Endothelial cell of umbilical vein (primary cell): ENCODE measurements around the gene NCF1. TPM values are rescaled to one million over a fixed set of nuclear protein-coding genes. Genes with fewer than 3 reads are reported as not detected.
"Not testable (repeated sequence)": the region's sequence is repeated elsewhere in the genome, so short reads cannot be mapped to it uniquely, and the experiment has no call there.

Experiments used
- BruUV-seq: library from RNA; stranded (reverse); fragments of 400-500 nt; replicated peaks from 2 replicates; lab custom pipeline; 2021; lab: Mats Ljungman, UMichigan
- CTCF ChIA-PET: fragments of 300-600, 350-600 bp; sonication (Branson Sonifier 250); formaldehyde crosslinking; loops from one replicate; lab custom pipeline; 2021; ENCODE audit warnings: antibody characterized with exemption, inconsistent platforms; lab: Charles Lee
- POLR2A ChIA-PET: fragments of 300-600, 350-600 bp; sonication (Branson Sonifier 250); formaldehyde crosslinking; loops from one replicate; lab custom pipeline; 2021; ENCODE audit warnings: antibody characterized with exemption, inconsistent platforms; lab: Charles Lee
- DNase-seq: peaks from one replicate; pipeline ENCODE4 v3.0.0-alpha.2; 2011; ENCODE audit warnings: low read depth, low spot score
- FAIRE-seq: peaks from 2 replicates; lab custom pipeline; 2011; peaks lifted over from hg19 to GRCh38; lab: Jason Lieb, UNC
- H2AFZ ChIP-seq: 2 replicates; pipeline ENCODE4 v1.6.0; 2012; ENCODE audit warnings: low read depth, low read length, control low read depth, inconsistent platforms
- H3K27ac ChIP-seq: 2 replicates; pipeline ENCODE4 v1.5.1; 2011; ENCODE audit warnings: low read depth, mild to moderate bottlenecking, control low read depth, low read length, moderate library complexity; ENCODE audit not compliant: insufficient read depth
- H3K27me3 ChIP-seq, 2 experiments: 2 replicates each; pipeline versions ENCODE4 v1.6.0 to v1.6.1; 2011; ENCODE audit warnings: low read length in 2 of 2, mixed read lengths in 1 of 2; ENCODE audit not compliant: control insufficient read depth in 2 of 2, insufficient read depth in 2 of 2
- H3K36me3 ChIP-seq, 2 experiments: 2 replicates in 1 of 2; 3 replicates in 1 of 2; pipeline ENCODE4 v1.5.1; 2011; ENCODE audit warnings: low read length in 2 of 2, mild to moderate bottlenecking in 1 of 2, moderate library complexity in 1 of 2; ENCODE audit not compliant: control insufficient read depth in 2 of 2, insufficient read depth in 2 of 2; ENCODE audit errors: extremely low read depth in 1 of 2
- H3K4me1 ChIP-seq: 3 replicates; pipeline ENCODE4 v1.5.1; 2011; ENCODE audit warnings: mild to moderate bottlenecking, low read length; ENCODE audit not compliant: control insufficient read depth, insufficient read depth; ENCODE audit errors: extremely low read depth
- H3K4me2 ChIP-seq: 2 replicates; pipeline ENCODE4 v1.6.1; 2011; ENCODE audit warnings: low read length, control low read depth, mixed read lengths; ENCODE audit not compliant: insufficient read depth
- H3K4me3 ChIP-seq, 3 experiments: fragments of 200-600 bp in 1 of 3; sonication (generic), shearing (Covaris generic) in 1 of 3; replicated peaks in 1 of 3; 2 replicates each; pipeline ENCODE4 v1.5.1; 2011 to 2016; ENCODE audit warnings: control low read depth in 3 of 3, low read length in 3 of 3, mild to moderate bottlenecking in 2 of 3, inconsistent platforms in 1 of 3, low read depth in 1 of 3, moderate library complexity in 1 of 3; ENCODE audit not compliant: insufficient read depth in 1 of 3
- H3K79me2 ChIP-seq: 2 replicates; pipeline ENCODE4 v1.6.0; 2012; ENCODE audit warnings: low read length, inconsistent platforms; ENCODE audit not compliant: control insufficient read depth, insufficient read depth
- H3K9ac ChIP-seq: replicated peaks from 2 replicates; pipeline ENCODE3; 2011; ENCODE audit warnings: low read length, control low read depth; ENCODE audit not compliant: insufficient read depth; ENCODE audit errors: extremely low read depth
- H3K9me1 ChIP-seq: replicated peaks from 3 replicates; pipeline ENCODE4 v1.6.0; 2011; ENCODE audit warnings: mild to moderate bottlenecking, low read length; ENCODE audit not compliant: control insufficient read depth, insufficient read depth; ENCODE audit errors: extremely low read depth
- H3K9me3 ChIP-seq: replicated peaks from 2 replicates; pipeline ENCODE4 v1.5.1; 2012; ENCODE audit warnings: low read length, inconsistent platforms; ENCODE audit not compliant: control insufficient read depth, insufficient read depth
- H4K20me1 ChIP-seq: replicated peaks from 2 replicates; pipeline ENCODE3; 2011; ENCODE audit warnings: mild to moderate bottlenecking, low read length; ENCODE audit not compliant: control insufficient read depth, insufficient read depth; ENCODE audit errors: extremely low read depth
- dilution Hi-C: fragments of 300-500 bp; cut with MboI; formaldehyde crosslinking; loops from one replicate; pipeline ENCODE4 v1.15.0; 2019; ENCODE audit warnings: low sequenced_read_pairs; ENCODE audit not compliant: extremely low pct_ligation_motif_present
- intact Hi-C: fragments of 100-400 bp; cut with micrococcal nuclease; formaldehyde crosslinking; loops from one replicate; pipeline ENCODE4 v1.10.0; 2022
- polyA plus RNA-seq, 4 experiments: library from polyadenylated mRNA; depleted of rRNA in 3 of 4; stranded (reverse) in 3 of 4; unstranded in 1 of 4; fragments of >200 nt; gene quantifications; 2 replicates each; pipeline versions ENCODE4 v1.2.1 to v1.2.3, GENCODE V29; 2011 to 2012; ENCODE audit warnings: missing spikeins in 1 of 4
- total RNA-seq: library from RNA; stranded (reverse); gene quantifications from 2 replicates; pipeline ENCODE4 v1.2.3, GENCODE V29; 2021

NCF1 gene
- total and polyA plus RNA-seq, 2 donors (not counting 3 experiments of a cell fraction or from before 2014, with no cell fraction given): not detected

DNA sequence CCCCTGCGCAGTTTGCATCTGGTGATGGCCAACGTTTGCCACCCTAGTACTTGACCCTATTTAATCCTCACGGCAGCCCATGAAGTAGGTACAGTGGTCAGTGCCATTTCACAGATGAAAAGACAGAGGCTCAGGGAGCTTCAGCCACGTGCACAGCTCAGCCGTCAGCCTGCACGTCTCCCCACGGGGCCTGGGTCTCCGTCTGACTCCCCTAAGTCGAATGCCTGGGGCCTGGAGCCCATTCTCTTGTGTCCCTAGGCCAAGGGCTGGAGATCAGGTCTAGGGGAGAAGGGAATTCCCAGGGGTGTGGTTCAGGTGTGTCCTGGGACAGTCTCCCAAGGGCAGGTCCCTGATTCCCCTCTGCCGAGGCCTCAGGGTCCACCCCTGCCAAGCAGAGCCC lies 6.8 kb upstream of the NCF1 start:
- H3K9ac ChIP-seq, H4K20me1 ChIP-seq, H3K9me1 ChIP-seq, H3K27me3 ChIP-seq, H3K4me1 ChIP-seq, BruUV-seq, FAIRE-seq, H2AFZ ChIP-seq, H3K36me3 ChIP-seq, intact Hi-C loops, H3K4me3 ChIP-seq, H3K4me2 ChIP-seq, dilution Hi-C loops, H3K27ac ChIP-seq, CTCF ChIA-PET, POLR2A ChIA-PET, H3K79me2 ChIP-seq, DNase-seq, H3K9me3 ChIP-seq: not testable (repeated sequence)

DNA sequence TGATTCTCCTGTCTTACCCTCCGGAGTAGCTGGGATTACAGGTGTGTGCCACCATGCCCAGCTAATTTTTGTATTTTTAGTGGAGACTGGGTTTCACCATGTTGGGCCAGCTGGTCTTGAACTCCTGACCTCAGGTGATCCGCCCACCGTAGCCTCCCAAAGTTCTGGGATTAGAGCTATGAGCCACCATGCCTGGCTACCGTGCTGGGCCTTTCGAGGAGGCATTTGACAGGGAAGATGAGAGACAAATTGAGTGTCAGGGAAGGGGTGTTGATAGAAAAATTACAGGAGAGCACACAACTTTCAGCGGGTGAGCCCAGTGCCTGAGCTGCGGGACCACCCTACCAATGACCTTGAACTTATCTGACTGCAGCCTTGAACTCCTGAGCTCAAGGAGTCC lies 3.7 kb upstream of the NCF1 start:
- H3K9ac ChIP-seq, H3K4me2 ChIP-seq, CTCF ChIA-PET, H3K36me3 ChIP-seq, H4K20me1 ChIP-seq, intact Hi-C loops, BruUV-seq, dilution Hi-C loops, H3K4me3 ChIP-seq, H3K9me1 ChIP-seq, H3K27ac ChIP-seq, H3K4me1 ChIP-seq, DNase-seq, H3K79me2 ChIP-seq, FAIRE-seq, POLR2A ChIA-PET, H3K27me3 ChIP-seq, H3K9me3 ChIP-seq, H2AFZ ChIP-seq: not testable (repeated sequence)

DNA sequence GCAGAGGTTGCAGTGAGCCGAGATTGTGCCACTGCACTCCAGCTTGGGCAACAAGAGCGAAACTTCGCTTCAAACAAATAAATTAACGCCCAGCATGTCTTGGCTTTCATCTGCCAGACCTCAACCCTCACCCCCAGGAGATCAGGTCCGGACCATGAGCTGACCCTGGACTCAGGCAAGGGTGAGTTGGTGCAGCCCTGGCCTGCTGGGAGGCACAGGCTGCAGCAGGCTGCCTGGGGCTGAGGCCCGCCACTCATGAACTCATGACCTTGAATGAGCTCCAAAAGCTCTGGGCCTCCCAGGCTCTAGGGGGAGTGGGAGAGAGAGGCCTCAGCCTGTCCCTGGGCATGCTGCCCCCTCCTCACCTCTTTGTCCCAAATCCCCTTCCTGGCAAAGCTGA lies 1.7 kb upstream of the NCF1 start:
- POLR2A ChIA-PET: not testable (repeated sequence)

DNA sequence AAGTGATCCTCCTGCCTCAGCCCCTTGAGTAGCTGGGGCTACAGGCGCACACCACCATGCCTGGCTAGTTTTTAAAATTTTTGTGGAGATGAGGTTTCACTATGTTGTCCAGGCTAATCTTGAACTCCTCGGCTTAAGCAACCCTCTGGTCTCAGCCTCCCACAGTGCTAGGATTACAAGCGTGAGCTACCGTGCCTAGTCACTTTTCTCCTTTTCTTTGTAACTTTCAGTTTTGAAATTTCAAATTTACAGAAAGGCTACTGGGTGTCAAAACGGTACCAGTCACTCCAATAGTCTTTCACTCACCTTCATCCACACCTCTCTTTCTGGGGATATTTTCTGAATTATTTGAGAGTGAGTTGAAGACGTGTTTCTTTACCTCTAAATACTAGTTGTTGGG lies 1.3 kb downstream of the NCF1 start:
- H3K9ac ChIP-seq, dilution Hi-C loops, H3K9me3 ChIP-seq, H3K27ac ChIP-seq, FAIRE-seq, H3K9me1 ChIP-seq, H3K79me2 ChIP-seq, intact Hi-C loops, H2AFZ ChIP-seq, CTCF ChIA-PET, H4K20me1 ChIP-seq, H3K4me2 ChIP-seq, H3K4me3 ChIP-seq, BruUV-seq, H3K4me1 ChIP-seq, H3K36me3 ChIP-seq, DNase-seq, POLR2A ChIA-PET, H3K27me3 ChIP-seq: not testable (repeated sequence)

More for the DNA sequence above, 1.7 kb upstream of the NCF1 start:
- H3K27me3 ChIP-seq, H3K9ac ChIP-seq, dilution Hi-C loops, H3K4me1 ChIP-seq, FAIRE-seq, H3K79me2 ChIP-seq, intact Hi-C loops, BruUV-seq, H3K9me1 ChIP-seq, H3K4me2 ChIP-seq, H2AFZ ChIP-seq, DNase-seq, CTCF ChIA-PET, H3K9me3 ChIP-seq, H3K4me3 ChIP-seq, H4K20me1 ChIP-seq, H3K27ac ChIP-seq, H3K36me3 ChIP-seq: not testable (repeated sequence)
